GM23338 (cell line): ENCODE results near the gene TMCO4. TPM values are rescaled to one million over a fixed set of nuclear protein-coding genes. Genes with fewer than 3 reads are reported as not detected.

Experiments used
- ATAC-seq: fragments of 200-7000 bp; cut with Tn5 transposase; 3 replicates; pipeline ENCODE4 v1.9.1; 2020
- DNase-seq: peaks from one replicate; pipeline ENCODE4 v3.0.0-alpha.2; 2015; ENCODE audit warnings: low spot score
- H2AFZ ChIP-seq: fragments of 200-600 bp; sonication (generic); 2 replicates; pipeline ENCODE4 v1.8.0; 2016; ENCODE audit warnings: antibody characterized with exemption, mild to moderate bottlenecking, moderate library complexity
- H3F3A ChIP-seq: fragments of 200-600 bp; sonication (generic); replicated peaks from 2 replicates; pipeline ENCODE4 v1.8.0; 2017; ENCODE audit warnings: antibody characterized with exemption, mixed run types, low read depth
- H3K27ac ChIP-seq: fragments of 200-600 bp; sonication (generic); 2 replicates; pipeline ENCODE4 v1.6.1; 2016; ENCODE audit warnings: low read depth
- H3K27me3 ChIP-seq: fragments of 200-600 bp; sonication (generic); 2 replicates; pipeline ENCODE4 v1.8.0; 2016; ENCODE audit warnings: mild to moderate bottlenecking, mixed run types, moderate library complexity; ENCODE audit not compliant: insufficient read depth
- H3K36me3 ChIP-seq: fragments of 200-600 bp; sonication (generic); 2 replicates; pipeline ENCODE4 v1.8.0; 2016; ENCODE audit warnings: mild to moderate bottlenecking; ENCODE audit not compliant: insufficient read depth
- H3K4me1 ChIP-seq: fragments of 200-600 bp; sonication (generic); 2 replicates; pipeline ENCODE4 v1.8.0; 2016; ENCODE audit warnings: mild to moderate bottlenecking, moderate library complexity; ENCODE audit not compliant: insufficient read depth
- H3K4me2 ChIP-seq: fragments of 200-600 bp; sonication (generic); 2 replicates; pipeline ENCODE4 v1.7.1; 2017; ENCODE audit warnings: mixed run types
- H3K4me3 ChIP-seq: fragments of 200-600 bp; sonication (generic); 2 replicates; pipeline ENCODE4 v1.6.1; 2016; ENCODE audit warnings: mixed run types
- H3K79me2 ChIP-seq: fragments of 200-600 bp; sonication (generic); replicated peaks from 2 replicates; pipeline ENCODE4 v1.8.0; 2017; ENCODE audit warnings: mild to moderate bottlenecking; ENCODE audit not compliant: insufficient read depth
- H3K9me2 ChIP-seq: fragments of 200-600 bp; sonication (generic); 2 replicates; pipeline ENCODE4 v1.8.0; 2017; ENCODE audit not compliant: insufficient read depth
- H4K20me1 ChIP-seq: fragments of 200-600 bp; sonication (generic); replicated peaks from 2 replicates; pipeline ENCODE4 v1.8.0; 2017; ENCODE audit warnings: mild to moderate bottlenecking; ENCODE audit not compliant: insufficient read depth
- H3K27ac Mint-ChIP-seq: 2 replicates; pipeline ENCODE4 v1.8.0; 2020; ENCODE audit warnings: inconsistent platforms, mild to moderate bottlenecking, moderate library complexity, mixed read lengths
- H3K27me3 Mint-ChIP-seq: 3 replicates; pipeline ENCODE4 v1.8.0; 2022; ENCODE audit warnings: low read depth, mild to moderate bottlenecking, moderate library complexity, mixed read lengths, inconsistent platforms; ENCODE audit not compliant: insufficient read depth, poor library complexity
- H3K36me3 Mint-ChIP-seq: 3 replicates; pipeline ENCODE4 v1.8.0; 2021; ENCODE audit warnings: low read depth, mild to moderate bottlenecking, inconsistent platforms, moderate library complexity, mixed read lengths
- H3K4me1 Mint-ChIP-seq: 3 replicates; pipeline ENCODE4 v1.8.0; 2020; ENCODE audit warnings: mild to moderate bottlenecking, inconsistent platforms, mixed read lengths
- H3K4me3 Mint-ChIP-seq: 3 replicates; pipeline ENCODE4 v1.8.0; 2021; ENCODE audit warnings: moderate library complexity, mild to moderate bottlenecking, inconsistent platforms, mixed read lengths
- H3K9me3 Mint-ChIP-seq: 3 replicates; pipeline ENCODE4 v1.8.0; 2020; ENCODE audit warnings: moderate library complexity, mild to moderate bottlenecking, inconsistent platforms, mixed read lengths
- CTCF ChIP-seq, 2 experiments: fragments of 200-600 bp in 1 of 2; sonication (generic) in 1 of 2; conservative IDR thresholded peaks; 2 replicates each; pipeline versions ENCODE4 v1.5.1 to v1.6.1; 2016 to 2017; ENCODE audit warnings: antibody characterized with exemption in 2 of 2, low read depth in 2 of 2, mild to moderate bottlenecking in 2 of 2, moderate library complexity in 1 of 2
- ETS1 ChIP-seq: IDR thresholded peaks from 2 replicates; pipeline ENCODE4 v1.6.1; 2016; ENCODE audit warnings: antibody characterized with exemption
- EZH2 ChIP-seq: fragments of 200-600 bp; sonication (generic); IDR thresholded peaks from one replicate; pipeline ENCODE4 v1.8.0; 2017; ENCODE audit warnings: antibody characterized with exemption, mild to moderate bottlenecking, low read depth; ENCODE audit not compliant: unreplicated experiment
- EZH2phosphoT487 ChIP-seq: fragments of 200-600 bp; sonication (generic); IDR thresholded peaks from one replicate; pipeline ENCODE4 v1.8.1; 2018; ENCODE audit warnings: antibody characterized with exemption; ENCODE audit not compliant: unreplicated experiment
- JUNB ChIP-seq: IDR thresholded peaks from one replicate; pipeline ENCODE4 v1.6.1; 2016; ENCODE audit warnings: antibody characterized with exemption; ENCODE audit not compliant: unreplicated experiment
- NANOG ChIP-seq: IDR thresholded peaks from 2 replicates; pipeline ENCODE4 v1.6.1; 2016; ENCODE audit warnings: antibody characterized with exemption, borderline replicate concordance
- POLR2AphosphoS5 ChIP-seq: IDR thresholded peaks from 2 replicates; pipeline ENCODE4 v1.6.1; 2016; ENCODE audit warnings: antibody characterized with exemption, low read depth
- STAT1 ChIP-seq: IDR thresholded peaks from one replicate; pipeline ENCODE4 v1.6.1; 2016; ENCODE audit warnings: antibody characterized with exemption; ENCODE audit not compliant: unreplicated experiment
- ZNF114 ChIP-seq: fragments of 250-450 bp; sonication (Bioruptor Pico); IDR thresholded peaks from 2 replicates; pipeline ENCODE4 v1.5.0; 2020; ENCODE audit warnings: mild to moderate bottlenecking, moderate library complexity
- ZNF331 ChIP-seq: fragments of 250-450 bp; sonication (Bioruptor Pico); IDR thresholded peaks from 2 replicates; pipeline ENCODE4 v1.5.0; 2020; ENCODE audit warnings: low read depth, mild to moderate bottlenecking, moderate library complexity
- ZNF462 ChIP-seq: fragments of 250-450 bp; sonication (Bioruptor Pico); IDR thresholded peaks from 2 replicates; pipeline ENCODE4 v1.5.0; 2020; ENCODE audit warnings: mild to moderate bottlenecking, moderate library complexity
- polyA plus RNA-seq: library from polyadenylated mRNA; unstranded; fragments of >200 nt; fragmentation: Nextera tagmentation; extraction: Ambion mirVana; gene quantifications from 2 replicates; pipeline ENCODE4 v1.2.1, GENCODE V29; 2016
- total RNA-seq: library from RNA; depleted of rRNA; stranded (reverse); fragments of >200 nt; shearing (Covaris generic); gene quantifications from 2 replicates; pipeline ENCODE4 v1.2.3, GENCODE V29; 2014

The TMCO4 gene
- total and polyA plus RNA-seq, 2 experiments from 2014 or later: 2.6 to 6.9 TPM

GRCh38 chr1:19712928-19713327, 86.8 kb downstream of the TMCO4 start:
- Mint-ChIP-seq H3K4me1 (peaks cover 10% of the 10 kb centered on the region), H3K4me3 (no peak overlapping the region), H3K27ac (no peak overlapping the region), H3K36me3 (no peaks in the 10 kb centered on the region), H3K9me3 (no peaks in the 10 kb centered on the region), H3K27me3 (no peaks in the 10 kb centered on the region)
- no peak for TF ChIP-seq ZNF331 (CRISPR knock-in tag)
- no peak for TF ChIP-seq ZNF114
- no peak for TF ChIP-seq ETS1
- no peak for TF ChIP-seq CTCF (conservative IDR thresholded peaks at IDR 0.05; ENCODE audit: low read depth in 2 of 2)
- no peak for TF ChIP-seq STAT1
- no peak for TF ChIP-seq NANOG
- no peak for TF ChIP-seq EZH2
- TF ChIP-seq POLR2AphosphoS5: no peak
- no peak for TF ChIP-seq JUNB
- TF ChIP-seq EZH2phosphoT487: no peak
- TF ChIP-seq ZNF462 (CRISPR knock-in tag): no peak
- Histone ChIP-seq H2AFZ (no peak overlapping the region), H3K36me3 (no peaks in the 10 kb centered on the region), H3F3A (no peaks in the 10 kb centered on the region), H3K79me2 (no peaks in the 10 kb centered on the region), H3K4me3 (no peak overlapping the region), H3K9me2 (no peaks in the 10 kb centered on the region), H3K27me3 (no peaks in the 10 kb centered on the region), H3K4me1 (no peaks in the 10 kb centered on the region), H3K27ac (no peak overlapping the region), H4K20me1 (no peaks in the 10 kb centered on the region), H3K4me2 (no peak overlapping the region)
- ATAC-seq (no peak), DNase-seq (no peak)
